Measurements from ENCODE around the gene KDM2B. TPM values are rescaled to one million over a fixed set of nuclear protein-coding genes. Genes with fewer than 3 reads are reported as not detected.

KDM2B gene
- total RNA-seq, 1 experiment from 2014 or later, result 49.3 TPM

DNA sequence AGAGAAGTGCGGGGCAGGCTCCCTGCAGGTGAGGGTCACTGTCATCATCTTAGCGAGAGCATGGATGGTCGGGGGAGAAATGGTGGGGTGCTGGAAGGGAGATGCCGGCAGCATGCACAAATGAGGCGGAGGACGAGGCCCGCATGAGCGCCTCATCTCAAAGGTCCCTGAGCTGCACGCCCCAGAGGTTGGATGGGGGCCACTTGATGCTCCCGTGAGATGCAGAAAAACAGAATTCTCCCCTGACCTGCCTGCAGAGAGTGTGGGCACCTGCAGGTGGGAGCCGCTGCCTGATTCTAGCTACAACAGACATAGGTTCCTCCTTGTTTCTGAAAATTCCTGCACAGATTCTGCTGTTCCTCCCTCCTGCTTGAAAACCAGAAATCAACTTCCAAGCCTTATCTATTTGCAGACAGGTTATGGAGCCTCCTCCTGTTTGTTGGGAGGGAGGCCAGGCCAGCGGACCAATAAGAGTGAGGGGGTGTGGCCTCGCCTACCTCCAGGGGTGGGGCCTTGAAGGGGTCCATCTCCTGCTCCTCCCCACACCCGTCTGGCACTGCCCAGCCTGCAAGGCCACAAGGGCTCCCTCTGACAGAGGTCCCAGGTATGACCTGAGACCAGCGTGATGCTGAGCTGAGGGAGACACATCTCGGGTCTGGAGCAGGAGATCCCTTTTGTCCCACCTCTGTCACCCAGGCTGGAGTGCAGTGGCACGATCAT is 67.2 kb downstream of the KDM2B start:
- POLR2A ChIA-PET (ENCODE audit: low non-redundant PET), result no interaction called here
- Histone ChIP-seq H3K27me3 (replicated peaks; ENCODE audit: insufficient read depth, low read depth, low read length, poor library complexity) (no peaks in the 10 kb centered on the region), H3K36me3 (ENCODE audit: insufficient read depth, low read length, poor library complexity, severe bottlenecking) (peaks cover 13% of the 10 kb centered on the region), H3K4me3 (ENCODE audit: low read depth, low read length, poor library complexity, severe bottlenecking) (no peak overlapping the region), H3K27ac (ENCODE audit: low read depth, low read length, poor library complexity, severe bottlenecking) (no peak overlapping the region), H3K4me1 (ENCODE audit: insufficient read depth, low read length, poor library complexity, severe bottlenecking) (no peaks in the 10 kb centered on the region), H3K9me3 (ENCODE audit: low read depth, low read length, poor library complexity, severe bottlenecking) (no peaks in the 10 kb centered on the region)
- intact Hi-C loops (cut with micrococcal nuclease; ENCODE audit: unreplicated experiment), result no loop called here
- peak; percentile 44 for DNase-seq (ENCODE audit: low spot score)
- TF ChIP-seq EZH2 (IDR thresholded peaks at IDR 0.05; ENCODE audit: borderline replicate concordance, low read depth, low read length, poor library complexity, severe bottlenecking), result no peak
- TF ChIP-seq, protein P1, sequence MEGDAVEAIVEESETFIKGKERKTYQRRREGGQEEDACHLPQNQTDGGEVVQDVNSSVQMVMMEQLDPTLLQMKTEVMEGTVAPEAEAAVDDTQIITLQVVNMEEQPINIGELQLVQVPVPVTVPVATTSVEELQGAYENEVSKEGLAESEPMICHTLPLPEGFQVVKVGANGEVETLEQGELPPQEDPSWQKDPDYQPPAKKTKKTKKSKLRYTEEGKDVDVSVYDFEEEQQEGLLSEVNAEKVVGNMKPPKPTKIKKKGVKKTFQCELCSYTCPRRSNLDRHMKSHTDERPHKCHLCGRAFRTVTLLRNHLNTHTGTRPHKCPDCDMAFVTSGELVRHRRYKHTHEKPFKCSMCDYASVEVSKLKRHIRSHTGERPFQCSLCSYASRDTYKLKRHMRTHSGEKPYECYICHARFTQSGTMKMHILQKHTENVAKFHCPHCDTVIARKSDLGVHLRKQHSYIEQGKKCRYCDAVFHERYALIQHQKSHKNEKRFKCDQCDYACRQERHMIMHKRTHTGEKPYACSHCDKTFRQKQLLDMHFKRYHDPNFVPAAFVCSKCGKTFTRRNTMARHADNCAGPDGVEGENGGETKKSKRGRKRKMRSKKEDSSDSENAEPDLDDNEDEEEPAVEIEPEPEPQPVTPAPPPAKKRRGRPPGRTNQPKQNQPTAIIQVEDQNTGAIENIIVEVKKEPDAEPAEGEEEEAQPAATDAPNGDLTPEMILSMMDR (conservative IDR thresholded peaks at IDR 0.05; ENCODE audit: low read depth, low read length), result no peak
- no TSS peak for BruUV-seq (replicated peaks)
- CTCF ChIA-PET, result no interaction called here

DNA sequence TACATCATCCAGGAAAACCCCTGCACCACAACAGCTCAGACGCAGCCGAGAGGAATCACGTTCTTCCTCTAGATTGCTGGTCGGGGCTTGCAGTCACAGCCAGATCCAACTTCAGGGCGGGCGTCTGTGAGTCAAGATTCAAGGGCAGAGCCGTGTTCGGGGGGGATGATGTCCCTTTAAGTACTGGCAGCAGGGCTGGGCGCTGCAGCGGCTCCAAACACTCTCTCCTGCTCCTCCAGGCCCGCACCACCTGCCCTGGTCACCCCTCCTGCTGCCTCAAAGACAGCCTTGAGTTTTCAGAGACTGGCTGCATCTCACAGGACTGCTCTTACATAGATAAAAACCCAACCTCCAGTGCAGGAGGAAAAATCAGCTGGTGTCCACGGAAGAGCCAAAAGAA is 68.3 kb downstream of the KDM2B start:
- POLR2A ChIA-PET (ENCODE audit: low non-redundant PET), result no interaction called here
- H3K4me3 ChIP-seq (ENCODE audit: low read depth, low read length, poor library complexity, severe bottlenecking), result no peak overlapping the region
- CTCF ChIA-PET, result no interaction called here
- no peak overlapping the region for H3K27ac ChIP-seq (ENCODE audit: low read depth, low read length, poor library complexity, severe bottlenecking)
- no peak for TF ChIP-seq EZH2 (IDR thresholded peaks at IDR 0.05; ENCODE audit: borderline replicate concordance, low read depth, low read length, poor library complexity, severe bottlenecking)
- TF ChIP-seq, protein P1 (conservative IDR thresholded peaks at IDR 0.05; ENCODE audit: low read depth, low read length), result no peak
- no peak for DNase-seq (ENCODE audit: low spot score)
- no TSS peak for BruUV-seq (replicated peaks)
- H3K9me3 ChIP-seq (ENCODE audit: low read depth, low read length, poor library complexity, severe bottlenecking), result no peaks in the 10 kb centered on the region
- no peaks in the 10 kb centered on the region for H3K4me1 ChIP-seq (ENCODE audit: insufficient read depth, low read length, poor library complexity, severe bottlenecking)
- H3K36me3 ChIP-seq (ENCODE audit: insufficient read depth, low read length, poor library complexity, severe bottlenecking), result peaks cover 13% of the 10 kb centered on the region
- no peaks in the 10 kb centered on the region for H3K27me3 ChIP-seq (replicated peaks; ENCODE audit: insufficient read depth, low read depth, low read length, poor library complexity)
- intact Hi-C loops (cut with micrococcal nuclease; ENCODE audit: unreplicated experiment), result no loop called here

DNA sequence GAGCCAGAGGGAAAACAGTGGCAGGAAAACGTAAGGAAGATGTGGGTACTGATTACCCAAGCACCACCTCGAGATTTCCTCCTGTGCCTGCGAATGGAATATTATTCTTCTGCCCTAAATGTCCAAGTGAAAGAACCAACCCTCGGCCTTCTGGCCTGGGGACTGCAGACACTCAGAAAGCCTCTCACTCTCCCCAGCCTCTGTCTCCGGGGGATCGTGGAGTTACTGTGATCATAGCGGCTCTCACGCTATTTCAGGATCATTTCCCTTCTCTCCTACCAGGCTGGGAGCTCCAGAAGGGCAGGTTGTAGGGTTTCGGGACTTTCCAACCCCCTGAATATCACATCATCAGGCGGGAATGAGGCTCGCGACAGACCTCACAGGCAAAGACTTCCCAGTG is 68.9 kb downstream of the KDM2B start:
- no TSS peak for BruUV-seq (replicated peaks)
- H3K4me1 ChIP-seq (ENCODE audit: insufficient read depth, low read length, poor library complexity, severe bottlenecking), result no peaks in the 10 kb centered on the region
- intact Hi-C loops (cut with micrococcal nuclease; ENCODE audit: unreplicated experiment), result no loop called here
- TF ChIP-seq EZH2 (IDR thresholded peaks at IDR 0.05; ENCODE audit: borderline replicate concordance, low read depth, low read length, poor library complexity, severe bottlenecking), result no peak
- TF ChIP-seq, protein P1 (conservative IDR thresholded peaks at IDR 0.05; ENCODE audit: low read depth, low read length), result no peak
- no peaks in the 10 kb centered on the region for H3K27me3 ChIP-seq (replicated peaks; ENCODE audit: insufficient read depth, low read depth, low read length, poor library complexity)
- DNase-seq (ENCODE audit: low spot score), result no peak
- POLR2A ChIA-PET (ENCODE audit: low non-redundant PET), result no interaction called here
- no peak overlapping the region for H3K4me3 ChIP-seq (ENCODE audit: low read depth, low read length, poor library complexity, severe bottlenecking)
- H3K36me3 ChIP-seq (ENCODE audit: insufficient read depth, low read length, poor library complexity, severe bottlenecking), result peaks cover 13% of the 10 kb centered on the region
- H3K9me3 ChIP-seq (ENCODE audit: low read depth, low read length, poor library complexity, severe bottlenecking), result no peaks in the 10 kb centered on the region
- CTCF ChIA-PET, result no interaction called here
- no peak overlapping the region for H3K27ac ChIP-seq (ENCODE audit: low read depth, low read length, poor library complexity, severe bottlenecking)
